Stomach (tissue), 4 donors: ENCODE measurements around the gene TEX26.

Source experiments
- EP300 ChIP-seq: sonication (generic); formaldehyde crosslinking; IDR thresholded peaks from one replicate; pipeline ENCODE4 v1.6.1; 2017; ENCODE audit warnings: antibody characterized with exemption
- POLR2A ChIP-seq, 4 donors: fragments of 450-650 bp; IDR thresholded peaks; one replicate each; pipeline ENCODE4 v1.6.1; 2016; ENCODE audit warnings: antibody characterized with exemption in 4 of 4, control low read depth in 2 of 4, mild to moderate bottlenecking in 1 of 4, moderate library complexity in 1 of 4
- POLR2AphosphoS5 ChIP-seq, 3 donors: sonication (generic); formaldehyde crosslinking; IDR thresholded peaks; one replicate each; pipeline ENCODE4 v1.6.1; 2016; ENCODE audit warnings: antibody characterized with exemption in 3 of 3
- TF ChIP-seq, protein P1 (sequence below), 7 experiments: fragments of 450-650 bp in 4 of 7; fragments of 200-600 bp in 3 of 7; sonication (generic) in 3 of 7; IDR thresholded peaks; one replicate each; pipeline ENCODE4 v1.5.1; 2016 to 2019; ENCODE audit warnings: antibody characterized with exemption in 7 of 7, control low read depth in 2 of 7, mild to moderate bottlenecking in 1 of 7

DNA sequence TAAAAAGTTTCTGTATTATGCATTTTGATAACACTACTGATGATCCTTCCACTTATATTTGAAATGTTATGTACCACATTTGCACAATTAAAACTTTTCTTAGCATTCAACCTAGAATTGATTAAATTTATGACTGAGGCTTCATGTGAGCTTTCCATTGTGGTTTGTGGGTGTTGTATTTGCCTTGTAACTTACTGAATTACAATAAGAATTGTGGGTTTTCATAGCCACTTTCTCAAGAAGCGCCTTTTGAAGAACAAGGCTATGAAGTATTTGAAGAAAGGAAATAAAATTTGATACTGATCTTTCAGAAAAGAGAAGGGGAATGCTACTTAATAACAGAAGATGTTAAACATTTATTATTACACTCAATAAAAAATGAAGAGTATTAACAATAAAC lies 7.0 kb upstream of the TEX26 start:
- TF ChIP-seq, protein P1, sequence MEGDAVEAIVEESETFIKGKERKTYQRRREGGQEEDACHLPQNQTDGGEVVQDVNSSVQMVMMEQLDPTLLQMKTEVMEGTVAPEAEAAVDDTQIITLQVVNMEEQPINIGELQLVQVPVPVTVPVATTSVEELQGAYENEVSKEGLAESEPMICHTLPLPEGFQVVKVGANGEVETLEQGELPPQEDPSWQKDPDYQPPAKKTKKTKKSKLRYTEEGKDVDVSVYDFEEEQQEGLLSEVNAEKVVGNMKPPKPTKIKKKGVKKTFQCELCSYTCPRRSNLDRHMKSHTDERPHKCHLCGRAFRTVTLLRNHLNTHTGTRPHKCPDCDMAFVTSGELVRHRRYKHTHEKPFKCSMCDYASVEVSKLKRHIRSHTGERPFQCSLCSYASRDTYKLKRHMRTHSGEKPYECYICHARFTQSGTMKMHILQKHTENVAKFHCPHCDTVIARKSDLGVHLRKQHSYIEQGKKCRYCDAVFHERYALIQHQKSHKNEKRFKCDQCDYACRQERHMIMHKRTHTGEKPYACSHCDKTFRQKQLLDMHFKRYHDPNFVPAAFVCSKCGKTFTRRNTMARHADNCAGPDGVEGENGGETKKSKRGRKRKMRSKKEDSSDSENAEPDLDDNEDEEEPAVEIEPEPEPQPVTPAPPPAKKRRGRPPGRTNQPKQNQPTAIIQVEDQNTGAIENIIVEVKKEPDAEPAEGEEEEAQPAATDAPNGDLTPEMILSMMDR (IDR thresholded peaks at IDR 0.05), result no peak
- no peak for TF ChIP-seq EP300
- TF ChIP-seq POLR2AphosphoS5 (IDR thresholded peaks at IDR 0.05), result no peak
- TF ChIP-seq POLR2A (IDR thresholded peaks at IDR 0.05), result no peak
